H9 (cell line): ENCODE data around the gene CDH20. TPM values are rescaled to one million over a fixed set of nuclear protein-coding genes. Genes with fewer than 3 reads are reported as not detected.

ENCODE experiments used
- DNase-seq: peaks from one replicate; pipeline ENCODE4 v3.0.0-alpha.2; 2017
- H2AFZ ChIP-seq: one replicate; pipeline ENCODE4 v1.6.1; 2013; ENCODE audit warnings: mild to moderate bottlenecking, low read length, control low read depth, moderate library complexity
- H2AK5ac ChIP-seq: 2 replicates; pipeline ENCODE4 v1.6.1; 2013; ENCODE audit warnings: low read length, control low read depth, mixed read lengths; ENCODE audit not compliant: insufficient read length
- H2BK120ac ChIP-seq: one replicate; pipeline ENCODE4 v1.6.1; 2013; ENCODE audit warnings: low read depth, mild to moderate bottlenecking, low read length, control low read depth, inconsistent platforms; ENCODE audit not compliant: poor library complexity, severe bottlenecking
- H2BK12ac ChIP-seq: 2 replicates; pipeline ENCODE4 v1.6.1; 2013; ENCODE audit warnings: low read length, control low read depth, mixed read lengths, low read depth; ENCODE audit not compliant: insufficient read length
- H2BK15ac ChIP-seq: 2 replicates; pipeline ENCODE4 v1.6.1; 2013; ENCODE audit warnings: low read depth, low read length, control low read depth
- H2BK20ac ChIP-seq: one replicate; pipeline ENCODE4 v1.6.1; 2013; ENCODE audit warnings: low read depth, mild to moderate bottlenecking, low read length, control low read depth, inconsistent platforms; ENCODE audit not compliant: poor library complexity, severe bottlenecking
- H2BK5ac ChIP-seq: 2 replicates; pipeline ENCODE4 v1.6.1; 2013; ENCODE audit warnings: low read length, control low read depth, mixed read lengths; ENCODE audit not compliant: insufficient read length
- H3K14ac ChIP-seq: 2 replicates; pipeline ENCODE4 v1.6.1; 2013; ENCODE audit warnings: low read length, control low read depth; ENCODE audit not compliant: insufficient read depth
- H3K18ac ChIP-seq: 2 replicates; pipeline ENCODE4 v1.6.1; 2013; ENCODE audit warnings: low read depth, mild to moderate bottlenecking, mixed read lengths, low read length, control low read depth; ENCODE audit not compliant: insufficient read length
- H3K23ac ChIP-seq: 2 replicates; pipeline ENCODE4 v1.6.1; 2013; ENCODE audit warnings: low read length, control low read depth, mixed read lengths, low read depth; ENCODE audit not compliant: insufficient read length
- H3K23me2 ChIP-seq: 2 replicates; pipeline ENCODE4 v1.6.1; 2013; ENCODE audit warnings: low read depth, mild to moderate bottlenecking, mixed read lengths, low read length, control low read depth; ENCODE audit not compliant: insufficient read length, poor library complexity, severe bottlenecking
- H3K27ac ChIP-seq: 2 replicates; pipeline ENCODE4 v1.5.1; 2013; ENCODE audit warnings: low read length, control low read depth, mixed read lengths, low read depth; ENCODE audit not compliant: insufficient read length
- H3K27me3 ChIP-seq: 2 replicates; pipeline ENCODE4 v1.6.1; 2013; ENCODE audit warnings: low read length, control low read depth, inconsistent platforms; ENCODE audit not compliant: insufficient read depth
- H3K4ac ChIP-seq: 2 replicates; pipeline ENCODE4 v1.6.1; 2013; ENCODE audit warnings: low read depth, mild to moderate bottlenecking, control low read depth, inconsistent platforms, low read length, moderate library complexity
- H3K4me1 ChIP-seq: 2 replicates; pipeline ENCODE4 v1.6.1; 2013; ENCODE audit warnings: low read length, control low read depth, inconsistent platforms; ENCODE audit not compliant: insufficient read depth
- H3K4me2 ChIP-seq: 2 replicates; pipeline ENCODE4 v1.6.1; 2013; ENCODE audit warnings: low read length, control low read depth, mixed read lengths; ENCODE audit not compliant: insufficient read length, insufficient read depth
- H3K56ac ChIP-seq: 2 replicates; pipeline ENCODE4 v1.6.1; 2013; ENCODE audit warnings: low read depth, mild to moderate bottlenecking, mixed read lengths, low read length, control low read depth; ENCODE audit not compliant: insufficient read length
- H3K79me1 ChIP-seq: 2 replicates; pipeline ENCODE4 v1.6.1; 2013; ENCODE audit warnings: low read depth, mild to moderate bottlenecking, moderate library complexity, low read length, control low read depth, inconsistent platforms; ENCODE audit not compliant: insufficient read depth, poor library complexity, severe bottlenecking
- H3K79me2 ChIP-seq: 2 replicates; pipeline ENCODE4 v1.6.1; 2013; ENCODE audit warnings: low read length, control low read depth, inconsistent platforms; ENCODE audit not compliant: insufficient read depth
- H3K9ac ChIP-seq: 2 replicates; pipeline ENCODE4 v1.6.1; 2013; ENCODE audit warnings: low read length, control low read depth, mixed read lengths; ENCODE audit not compliant: insufficient read length; ENCODE audit errors: extremely low read depth
- H3K9me3 ChIP-seq: one replicate; pipeline ENCODE4 v1.6.1; 2013; ENCODE audit warnings: low read depth, low read length, inconsistent platforms; ENCODE audit not compliant: control insufficient read depth
- H3T11ph ChIP-seq: one replicate; pipeline ENCODE4 v1.6.1; 2013; ENCODE audit warnings: mild to moderate bottlenecking, low read length, control low read depth, inconsistent platforms
- H4K20me1 ChIP-seq: one replicate; pipeline ENCODE4 v1.6.1; 2013; ENCODE audit not compliant: control insufficient read depth, insufficient read length, insufficient read depth
- H4K5ac ChIP-seq: 2 replicates; pipeline ENCODE4 v1.6.1; 2013; ENCODE audit warnings: low read depth, mild to moderate bottlenecking, mixed read lengths, low read length, control low read depth; ENCODE audit not compliant: insufficient read length
- H4K8ac ChIP-seq: replicated peaks from 2 replicates; pipeline ENCODE4 v1.6.1; 2013; ENCODE audit warnings: low read length, control low read depth, mixed read lengths, low read depth; ENCODE audit not compliant: insufficient read length
- H4K91ac ChIP-seq: 2 replicates; pipeline ENCODE4 v1.6.1; 2013; ENCODE audit warnings: low read depth, mild to moderate bottlenecking, moderate library complexity, mixed read lengths, low read length, control low read depth; ENCODE audit not compliant: insufficient read length
- H3K27ac Mint-ChIP-seq, 3 experiments: 2 replicates in 2 of 3; 3 replicates in 1 of 3; pipeline ENCODE4 v1.8.0; 2020 to 2021; ENCODE audit warnings: mixed read lengths in 3 of 3, mild to moderate bottlenecking in 1 of 3, moderate library complexity in 1 of 3
- H3K27me3 Mint-ChIP-seq: 2 replicates; pipeline ENCODE4 v1.8.0; 2021; ENCODE audit warnings: low read depth, mild to moderate bottlenecking, moderate library complexity, mixed read lengths
- H3K36me3 Mint-ChIP-seq, 3 experiments: 2 replicates in 2 of 3; 3 replicates in 1 of 3; pipeline ENCODE4 v1.8.0; 2020 to 2021; ENCODE audit warnings: low read depth in 3 of 3, mixed read lengths in 3 of 3; ENCODE audit not compliant: insufficient read depth in 1 of 3
- H3K4me1 Mint-ChIP-seq, 2 experiments: 2 replicates each; pipeline ENCODE4 v1.8.0; 2020; ENCODE audit warnings: mixed read lengths in 2 of 2
- H3K4me3 Mint-ChIP-seq, 2 experiments: 2 replicates in 1 of 2; 3 replicates in 1 of 2; pipeline ENCODE4 v1.8.0; 2020 to 2021; ENCODE audit warnings: mild to moderate bottlenecking in 2 of 2, mixed read lengths in 2 of 2, moderate library complexity in 1 of 2
- H3K9me3 Mint-ChIP-seq, 2 experiments: 2 replicates in 1 of 2; 3 replicates in 1 of 2; pipeline ENCODE4 v1.8.0; 2020; ENCODE audit warnings: mild to moderate bottlenecking in 2 of 2, mixed read lengths in 2 of 2, moderate library complexity in 1 of 2
- CTCF ChIP-seq: fragments of 200-600 bp; sonication (generic); conservative IDR thresholded peaks from 3 replicates; pipeline ENCODE4 v1.8.0; 2021; ENCODE audit warnings: antibody characterized with exemption, mild to moderate bottlenecking
- WGBS: extraction: QIAGEN DNeasy Blood & Tissue Kit; methylation state at CpG from one replicate; pipeline ENCODE4 v1.1.7; 2013; ENCODE audit warnings: missing lambda C conversion rate, low lambda C conversion rate, mixed read lengths; ENCODE audit not compliant: insufficient read length; ENCODE audit errors: extremely low coverage; 5-methylcytosine and 5-hydroxymethylcytosine counted together
- total RNA-seq: library from RNA; stranded (reverse); gene quantifications from 2 replicates; pipeline ENCODE4 v1.2.1, GENCODE V29; 2021

The CDH20 gene
- total RNA-seq, 1 experiment from 2014 or later, result not detected

GRCh38 chr18:61580046-61580445 lies 246.8 kb downstream of the CDH20 start:
- H3K18ac ChIP-seq, result no peak overlapping the region
- H3K27me3 Mint-ChIP-seq, result peaks cover 18% of the 10 kb centered on the region
- H3K56ac ChIP-seq, result no peak overlapping the region
- no CpG with 5 or more reads among the region's 2 CpGs for WGBS
- H3T11ph ChIP-seq, result no peak overlapping the region
- H2AK5ac ChIP-seq, result no peak overlapping the region
- TF ChIP-seq CTCF, result no peak
- H3K4me1 ChIP-seq, result no peaks in the 10 kb centered on the region; the same call in 1 of the 2 replicates
- H3K27ac Mint-ChIP-seq, result no peak overlapping the region
- H2BK5ac ChIP-seq, result no peak overlapping the region
- H3K4me1 Mint-ChIP-seq, result peaks cover 21 to 22% of the 10 kb centered on the region in 2 experiments
- no peaks in the 10 kb centered on the region for H3K9me3 Mint-ChIP-seq
- no peak overlapping the region for H2BK15ac ChIP-seq
- no peaks in the 10 kb centered on the region for H3K79me1 ChIP-seq
- no peaks in the 10 kb centered on the region for H3K27me3 ChIP-seq
- no peak overlapping the region for H2BK12ac ChIP-seq
- no peaks in the 10 kb centered on the region for H3K36me3 Mint-ChIP-seq
- H3K23ac ChIP-seq, result no peak overlapping the region
- DNase-seq, result no peak
- no peaks in the 10 kb centered on the region for H3K79me2 ChIP-seq
- H3K4ac ChIP-seq, result no peak overlapping the region
- H3K14ac ChIP-seq, result no peak overlapping the region
- no peak overlapping the region for H2BK120ac ChIP-seq
- H3K27ac ChIP-seq, result no peak overlapping the region
- no peak overlapping the region for H3K9ac ChIP-seq
- H4K5ac ChIP-seq, result no peak overlapping the region
- H2BK20ac ChIP-seq, result no peak overlapping the region
- no peak overlapping the region for H4K8ac ChIP-seq
- no peak overlapping the region for H3K4me3 Mint-ChIP-seq
- H3K4me2 ChIP-seq, result no peak overlapping the region
- H2AFZ ChIP-seq, result no peak overlapping the region
- H3K9me3 ChIP-seq, result no peaks in the 10 kb centered on the region
- no peak overlapping the region for H4K91ac ChIP-seq
- peaks cover 5% of the 10 kb centered on the region for H3K23me2 ChIP-seq
- no peaks in the 10 kb centered on the region for H4K20me1 ChIP-seq
